Activated naive CD4-positive, alpha-beta T cell treated with anti-CD3 and anti-CD28 coated beads, Interleukin-2, amount 50 U/mL, for 16 hours (primary cell): ENCODE data around the gene SLCO3A1.

ENCODE experiments used
- DNase-seq: peaks from one replicate; pipeline ENCODE4 v3.0.0-alpha.2; 2020

Gene SLCO3A1

DNA sequence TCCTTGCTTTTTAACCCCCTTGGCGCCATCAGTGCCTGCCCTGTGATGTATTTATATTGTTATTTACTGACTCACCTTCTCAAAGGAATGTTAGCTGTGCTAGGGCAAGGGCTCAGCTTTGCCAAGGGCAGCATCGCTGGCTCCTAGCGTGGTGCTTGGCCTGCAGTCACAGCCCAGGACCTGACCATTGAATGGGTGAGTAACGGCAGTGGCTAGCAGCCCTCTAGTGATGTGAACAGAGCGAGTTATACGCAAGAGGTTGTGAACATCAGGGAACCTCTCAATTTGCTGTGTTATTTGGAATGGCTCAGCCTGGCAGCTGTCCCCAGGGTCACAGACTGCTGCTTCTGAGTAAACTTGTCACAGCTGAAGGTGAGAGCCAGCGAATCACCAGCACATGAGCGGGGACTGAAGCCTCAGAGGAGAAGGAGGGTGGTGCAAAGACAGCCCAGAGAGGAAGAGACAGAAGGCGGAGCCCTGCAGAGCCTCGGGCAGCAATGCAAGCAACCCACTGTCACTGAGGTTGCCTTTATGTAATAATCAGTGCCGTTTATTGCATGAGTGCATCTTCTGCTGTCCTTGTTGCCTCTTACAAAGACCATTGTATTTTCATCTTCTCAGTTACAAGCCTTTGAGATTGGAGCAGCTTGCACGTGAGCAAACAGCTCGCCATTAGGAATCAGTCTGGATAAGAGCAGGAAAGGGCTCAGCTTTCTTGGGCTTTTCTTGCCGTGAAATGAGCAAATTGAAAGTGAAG is 158.3 kb downstream of the SLCO3A1 start:
- DNase-seq, result no peak

DNA sequence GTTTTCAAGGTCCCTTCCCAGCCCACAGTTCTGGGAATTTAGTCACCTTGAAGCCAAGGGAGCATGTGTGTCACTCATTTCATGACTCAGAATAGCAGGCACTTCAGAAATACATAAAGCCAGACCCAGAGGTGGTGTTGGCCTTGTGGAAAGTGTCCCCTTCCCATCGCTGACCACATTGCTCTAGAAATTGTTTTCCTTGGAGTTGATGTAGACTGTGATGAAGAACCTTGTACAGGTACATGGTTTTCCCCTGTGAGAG is 158.8 kb downstream of the SLCO3A1 start:
- DNase-seq, result no peak

DNA sequence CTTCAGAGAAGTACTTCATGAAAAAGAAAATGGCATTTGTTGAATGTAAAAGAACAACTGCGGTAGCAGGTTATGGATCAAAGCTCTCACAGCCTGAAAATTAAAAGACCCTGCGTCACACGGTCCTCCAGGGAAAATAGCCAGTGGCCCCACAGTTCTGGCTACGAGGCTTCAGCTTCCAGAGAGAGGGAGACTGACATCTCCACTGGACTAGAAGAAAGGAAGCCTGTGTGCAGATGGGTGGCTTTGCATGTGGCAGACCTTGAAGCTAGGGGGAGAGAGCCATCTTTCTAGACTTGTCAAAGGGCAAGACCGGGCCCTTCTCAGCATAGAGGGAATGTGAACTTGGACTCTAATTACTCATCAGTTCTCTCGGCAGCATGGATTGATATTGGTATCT is 159.4 kb downstream of the SLCO3A1 start:
- no peak for DNase-seq

DNA sequence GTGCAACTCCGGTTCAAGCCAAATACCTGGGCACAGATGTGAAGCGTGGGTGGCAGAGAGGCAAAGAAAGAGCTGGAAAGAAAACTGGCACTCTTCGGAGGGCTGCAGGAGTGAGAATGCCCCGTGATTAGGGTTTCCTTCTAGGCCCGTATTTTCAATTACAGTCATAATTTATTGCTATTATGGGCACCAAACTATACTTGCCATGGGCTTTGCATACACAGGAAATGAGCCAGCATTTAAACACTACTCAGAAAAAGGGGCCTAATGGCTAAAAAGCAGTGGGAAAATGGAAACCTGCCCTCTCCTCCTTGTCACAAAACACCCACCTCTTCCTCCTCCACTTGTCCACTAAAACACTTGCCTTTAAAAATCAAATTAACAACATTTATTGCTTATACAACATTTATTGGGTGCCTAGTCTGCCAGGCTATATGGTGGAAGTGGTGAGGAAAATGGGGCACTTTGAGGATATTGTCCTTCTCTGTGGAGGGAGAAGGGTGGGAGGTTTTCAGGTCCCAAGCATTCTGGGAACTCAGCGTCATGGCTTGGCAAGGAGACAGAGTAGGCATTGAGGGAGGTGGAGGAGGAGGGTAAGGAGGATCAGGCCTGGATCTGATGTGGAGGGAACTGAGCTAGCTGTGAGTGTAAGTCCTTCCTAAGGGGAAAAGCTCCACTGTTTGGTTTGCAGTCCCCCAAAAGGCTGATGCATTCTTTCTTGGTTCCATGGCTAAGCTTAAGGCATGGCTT is 160.9 kb downstream of the SLCO3A1 start:
- no peak for DNase-seq

DNA sequence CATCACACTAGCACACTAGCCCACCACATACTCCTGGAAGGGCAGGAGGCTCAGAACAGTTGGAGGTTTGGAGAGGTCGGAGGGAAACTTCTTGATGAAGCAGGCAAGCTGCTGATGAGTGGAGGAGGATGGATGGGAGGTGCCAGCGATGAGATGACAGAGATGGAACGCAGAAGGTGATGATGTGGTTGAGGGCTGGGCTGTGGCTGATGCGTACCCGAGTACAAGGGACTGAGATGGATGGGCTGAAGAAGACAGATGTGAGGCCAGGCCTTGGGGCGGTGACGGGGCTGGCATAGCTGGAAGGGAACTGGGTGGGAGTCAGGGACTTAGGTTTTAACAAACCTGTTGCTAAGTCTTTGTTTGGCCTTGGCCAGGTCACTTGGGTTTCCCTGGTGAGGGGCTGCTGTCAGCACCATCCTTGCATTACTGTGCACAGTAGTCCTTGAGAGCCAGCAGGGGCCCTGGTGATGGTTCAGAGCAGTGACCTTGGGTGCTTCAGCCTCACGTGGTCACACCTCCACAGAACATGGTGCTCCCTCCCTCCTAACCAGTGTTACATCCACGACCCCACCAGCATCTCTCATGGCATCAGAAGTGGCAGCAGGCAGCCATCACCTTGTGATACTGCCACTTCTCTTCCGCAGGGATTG is 164.5 kb downstream of the SLCO3A1 start:
- DNase-seq, result no peak

DNA sequence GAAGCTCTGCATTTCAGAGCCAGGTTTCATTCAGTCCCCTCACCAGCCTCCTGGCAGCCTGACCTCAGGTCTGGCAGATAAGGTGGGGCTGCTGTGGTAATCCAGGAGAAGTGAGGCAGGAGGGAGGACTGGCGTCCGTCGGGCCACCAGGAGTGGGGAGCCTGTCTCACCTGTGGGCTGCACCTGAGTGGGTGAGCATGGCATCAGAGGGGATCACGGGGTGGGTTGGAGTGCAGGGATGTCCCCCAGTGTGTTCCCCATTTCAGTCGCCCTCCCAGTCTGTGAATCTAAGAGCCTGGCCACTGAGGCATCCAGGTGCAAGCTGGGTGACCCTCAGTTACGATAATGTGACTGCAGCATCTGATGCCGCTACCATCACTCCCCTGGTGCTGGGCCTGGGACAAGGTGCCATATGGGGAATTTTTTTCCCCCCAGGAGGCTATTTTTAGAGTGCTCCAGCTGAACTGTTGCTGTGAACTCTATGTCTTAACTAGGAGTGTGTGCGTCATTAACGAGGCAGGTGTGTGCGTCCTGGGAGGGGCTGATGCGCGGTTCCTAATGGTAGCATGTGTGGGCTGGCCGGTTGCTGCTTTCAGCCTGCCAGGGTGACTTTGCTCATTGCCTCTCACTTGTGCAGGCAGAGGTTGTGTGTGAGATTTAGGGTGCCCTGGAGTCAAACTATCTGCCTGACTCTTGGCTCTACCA is 165.2 kb downstream of the SLCO3A1 start:
- DNase-seq, result no peak

DNA sequence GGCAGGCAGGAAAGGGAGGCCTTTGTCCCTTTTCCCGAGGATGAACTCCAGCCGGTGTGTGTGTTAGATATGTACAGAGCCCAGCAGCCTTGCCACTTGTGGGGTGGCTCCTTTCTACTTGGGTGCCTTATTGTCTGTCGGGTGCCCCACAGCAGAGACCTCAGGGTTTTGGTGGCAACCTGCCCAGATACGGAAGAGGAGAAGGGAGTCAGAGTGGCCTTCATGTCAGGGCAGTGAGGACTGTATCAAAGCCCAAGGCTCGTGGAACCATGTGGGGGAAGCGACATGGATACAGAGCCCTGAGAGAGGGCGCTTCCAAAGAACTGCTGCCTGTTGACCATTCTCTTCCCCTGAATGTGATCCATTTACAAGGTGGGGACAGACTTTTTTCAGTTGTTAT is 166.2 kb downstream of the SLCO3A1 start:
- DNase-seq, result no peak

DNA sequence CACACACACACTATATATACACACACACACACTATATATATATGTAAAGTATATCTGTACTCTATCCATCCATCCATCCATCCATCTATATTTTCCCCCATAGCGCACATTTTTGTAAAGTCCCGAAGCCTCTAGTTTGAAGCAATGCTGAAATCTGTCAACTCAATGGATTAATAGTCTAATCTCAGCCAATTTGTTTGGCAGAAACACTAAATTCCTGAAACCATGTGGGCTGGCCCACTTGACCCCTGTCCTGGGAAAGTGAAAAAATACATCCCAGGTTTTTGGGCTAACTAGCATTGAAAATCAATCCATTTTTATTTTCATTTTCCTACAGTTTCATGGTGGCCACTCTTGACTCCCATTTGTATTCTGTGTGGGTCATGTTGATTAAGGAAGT is 166.7 kb downstream of the SLCO3A1 start:
- DNase-seq, result no peak

DNA sequence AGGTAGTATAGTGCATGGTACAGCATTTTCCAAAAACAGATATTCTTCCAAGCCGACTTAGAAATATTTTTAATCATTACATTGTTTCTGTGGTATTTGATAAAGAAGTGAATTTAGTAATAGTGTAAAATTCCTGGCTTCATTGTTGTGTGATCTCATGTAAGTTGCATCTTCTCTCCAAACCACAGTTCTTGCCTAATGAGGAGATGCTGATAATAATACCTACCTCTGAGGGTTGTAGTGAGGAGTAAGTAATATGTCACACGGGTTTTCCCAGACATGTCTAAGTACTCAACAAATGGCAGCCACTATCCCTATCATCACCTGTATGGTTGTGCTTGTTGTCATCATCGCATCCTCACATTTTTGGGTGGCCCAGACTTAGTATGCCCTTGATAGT is 167.3 kb downstream of the SLCO3A1 start:
- DNase-seq, result no peak

DNA sequence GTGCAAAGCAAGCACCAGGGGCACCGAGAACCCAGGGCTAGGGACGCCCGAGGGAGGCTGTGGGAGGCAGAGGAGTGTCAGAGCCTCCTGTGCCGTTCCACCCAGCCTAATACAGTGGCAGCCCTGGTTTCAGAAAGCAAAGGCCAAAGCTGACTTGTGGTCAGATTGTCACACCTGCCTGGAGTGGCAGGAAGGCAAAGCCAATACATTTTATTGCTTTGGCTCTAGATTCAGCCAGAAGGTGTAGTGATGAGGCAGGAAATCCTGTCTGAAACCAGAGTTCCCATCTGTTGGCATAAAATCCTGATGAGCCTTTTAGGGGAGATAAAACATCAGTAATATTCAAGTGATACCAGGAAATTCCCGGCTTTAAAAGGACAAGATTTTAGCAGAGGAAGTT is 168.3 kb downstream of the SLCO3A1 start:
- DNase-seq, result no peak

DNA sequence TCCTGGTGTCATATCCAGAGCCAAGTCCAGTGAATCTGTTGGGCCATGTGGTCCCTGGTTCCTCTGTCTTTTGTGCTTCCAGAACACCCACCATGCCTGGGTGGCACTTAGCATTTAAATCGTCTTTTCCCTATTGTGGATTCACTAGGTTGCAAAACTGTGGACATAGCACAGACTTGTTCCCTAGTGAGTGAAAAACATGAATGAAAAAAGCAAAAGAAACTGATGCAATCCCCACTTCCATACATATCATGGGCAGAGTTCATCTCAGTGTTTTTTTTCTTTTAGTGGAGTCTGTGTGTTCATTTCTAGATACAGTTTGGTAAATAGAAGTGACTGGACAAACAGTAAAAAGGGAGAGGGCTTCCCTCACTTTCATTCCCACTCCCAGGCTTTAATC is 170.5 kb downstream of the SLCO3A1 start:
- DNase-seq, result no peak

DNA sequence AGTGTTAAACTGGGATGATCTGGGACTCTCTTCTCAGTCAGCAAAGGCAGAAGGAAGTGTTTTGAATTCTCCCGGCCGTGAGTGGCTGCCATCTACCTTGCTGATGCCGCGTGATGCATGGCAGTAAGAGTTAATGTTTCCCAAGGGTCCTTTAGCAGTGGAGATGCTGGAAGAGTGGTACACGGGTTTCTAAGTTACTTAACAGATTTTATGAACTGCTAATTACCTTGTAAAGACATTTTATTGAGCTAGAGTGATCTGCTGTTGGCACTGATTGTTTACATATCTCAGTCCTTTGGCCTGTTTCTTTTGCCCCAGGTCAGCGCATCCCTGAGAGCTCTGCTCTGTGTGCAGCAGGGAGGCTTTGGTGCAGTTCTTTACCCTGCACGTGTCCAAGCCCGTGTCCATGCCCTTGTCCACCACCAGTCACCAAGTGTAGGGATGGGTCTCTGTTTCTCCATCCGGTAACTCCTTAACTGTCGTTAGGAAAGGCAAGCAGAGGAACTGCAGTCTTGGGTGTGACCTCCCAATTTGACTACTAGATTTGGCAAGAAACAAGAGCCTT is 172.3 kb downstream of the SLCO3A1 start:
- DNase-seq, result no peak

DNA sequence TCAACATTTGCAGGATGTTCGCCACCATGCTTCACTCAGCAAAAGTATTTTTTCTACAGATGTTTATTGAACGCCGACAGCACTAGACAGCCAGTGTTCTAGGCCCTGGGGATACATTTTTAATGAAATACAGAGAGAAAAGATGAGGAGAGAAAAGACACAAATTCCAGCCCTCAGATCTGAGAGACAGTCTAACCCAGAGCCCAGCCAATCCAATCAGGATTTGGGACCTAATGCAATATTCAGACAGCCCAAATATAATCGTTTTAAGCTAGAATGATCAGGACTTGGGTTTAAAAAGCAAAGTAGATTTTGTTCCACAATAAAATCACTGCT is 174.8 kb downstream of the SLCO3A1 start:
- no peak for DNase-seq

DNA sequence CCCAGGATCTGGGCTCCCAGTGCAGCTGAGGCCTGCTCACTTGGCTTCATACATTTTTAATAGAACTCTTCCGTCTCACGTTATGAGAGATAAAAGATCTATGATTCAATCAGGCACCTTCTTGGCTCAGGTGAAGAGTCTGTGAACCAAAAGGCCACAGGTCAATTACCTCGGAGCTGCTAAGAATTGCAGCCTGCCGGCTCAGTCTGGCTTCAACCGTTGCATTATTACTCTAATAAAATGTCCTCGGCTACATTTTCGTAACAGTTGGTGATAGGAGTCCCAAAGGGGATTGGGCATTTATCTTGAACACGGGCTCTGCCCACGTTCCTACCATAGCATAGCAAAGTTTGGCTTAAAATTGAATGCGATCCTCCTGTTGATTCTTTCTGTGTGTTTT is 176.3 kb downstream of the SLCO3A1 start:
- DNase-seq, result no peak

DNA sequence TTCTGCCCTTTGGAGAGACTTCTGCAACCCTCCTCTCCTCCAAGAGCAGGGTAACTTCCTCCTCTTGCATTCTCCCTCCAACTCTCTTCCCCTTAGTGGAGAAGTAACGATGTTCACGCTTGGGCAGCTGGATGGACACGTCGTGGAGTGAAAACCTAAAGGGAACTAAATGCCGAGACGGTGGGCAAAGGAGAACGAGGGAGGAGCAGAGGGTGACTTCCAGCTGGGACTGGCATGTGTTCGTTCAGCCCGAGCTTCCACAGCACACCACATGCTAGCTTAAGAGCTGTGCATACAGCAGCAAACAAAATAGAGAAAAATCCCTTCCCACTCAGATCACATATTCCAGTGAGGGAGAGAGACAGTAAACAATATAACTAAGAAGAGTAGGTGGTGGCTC is 179.8 kb downstream of the SLCO3A1 start:
- DNase-seq, result no peak

DNA sequence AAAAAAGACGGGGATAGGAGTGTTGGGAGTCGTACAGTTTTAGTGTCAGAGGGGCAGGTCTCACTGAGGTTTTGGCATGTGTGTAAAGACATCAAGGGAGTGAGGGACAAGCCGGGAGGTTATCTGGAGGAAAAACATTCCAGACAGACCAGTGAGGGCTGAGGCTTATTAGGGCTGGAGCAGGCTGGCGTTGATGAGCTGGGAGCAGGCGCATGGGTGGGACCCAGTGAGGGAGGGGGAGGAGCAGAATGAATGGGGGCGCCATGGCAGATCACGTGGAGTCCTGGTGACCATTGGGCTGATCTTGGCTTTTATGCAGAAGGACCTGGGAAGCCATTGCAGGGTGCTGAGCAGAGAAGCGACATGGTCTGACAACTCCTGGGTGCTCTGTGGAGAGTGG is 180.2 kb downstream of the SLCO3A1 start:
- no peak for DNase-seq

DNA sequence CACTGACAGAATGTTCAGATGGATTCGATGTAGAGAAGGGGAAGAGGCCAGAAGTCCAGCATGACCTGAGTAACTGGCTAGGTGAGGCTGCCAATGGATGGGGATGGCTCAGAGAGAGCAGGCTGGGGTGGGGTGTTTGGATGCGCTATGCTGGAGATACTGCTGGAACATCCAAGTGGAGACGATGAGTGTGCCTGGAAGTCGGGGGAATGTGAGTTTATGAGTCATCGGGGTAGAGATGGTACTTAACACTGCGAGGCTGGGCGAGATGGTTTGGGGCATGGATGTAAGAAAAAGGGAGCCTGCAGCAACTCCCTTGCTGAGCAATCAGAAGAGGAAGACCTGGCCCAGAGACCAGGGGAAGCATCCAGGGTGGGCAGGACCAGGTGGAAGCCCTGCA is 180.7 kb downstream of the SLCO3A1 start:
- no peak for DNase-seq

DNA sequence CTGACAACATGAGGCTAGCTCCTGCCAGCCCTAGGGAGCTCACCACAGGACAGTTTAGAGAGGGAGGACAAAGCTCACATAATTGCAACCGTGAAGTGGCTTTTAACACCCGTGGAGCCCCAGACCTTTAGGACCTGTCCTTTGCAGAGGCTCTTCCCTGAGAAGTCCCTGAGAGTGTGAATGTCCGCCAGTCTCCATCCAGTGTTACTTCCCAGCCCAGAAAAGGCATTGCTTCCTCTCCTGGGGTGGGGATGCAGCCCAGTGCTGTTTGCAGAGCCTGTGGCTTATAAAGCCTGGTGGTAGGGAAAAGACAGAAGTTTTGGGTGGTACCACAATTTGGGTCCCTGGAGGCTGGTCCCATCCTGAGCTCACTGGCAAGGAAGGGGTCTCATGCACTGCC is 182.0 kb downstream of the SLCO3A1 start:
- no peak for DNase-seq

DNA sequence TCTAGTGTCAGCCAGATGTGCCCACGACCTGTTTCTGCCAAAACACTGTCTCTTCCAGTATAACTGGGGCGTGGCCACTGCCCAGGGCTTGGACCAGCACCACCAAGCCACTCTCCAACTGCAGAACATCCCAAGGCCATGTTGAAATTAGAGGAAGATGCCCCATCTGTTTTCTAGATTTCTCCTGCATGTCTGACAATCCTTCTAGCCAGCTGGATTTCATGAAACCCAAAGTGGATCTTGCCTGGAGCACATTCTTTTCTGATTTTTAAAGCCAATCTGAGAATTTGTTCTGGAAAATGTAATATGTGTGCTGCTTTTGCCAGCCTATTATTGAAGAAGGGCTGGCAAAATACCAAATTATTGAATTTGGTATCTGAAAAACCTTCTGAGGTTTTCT is 182.5 kb downstream of the SLCO3A1 start:
- DNase-seq, result no peak

DNA sequence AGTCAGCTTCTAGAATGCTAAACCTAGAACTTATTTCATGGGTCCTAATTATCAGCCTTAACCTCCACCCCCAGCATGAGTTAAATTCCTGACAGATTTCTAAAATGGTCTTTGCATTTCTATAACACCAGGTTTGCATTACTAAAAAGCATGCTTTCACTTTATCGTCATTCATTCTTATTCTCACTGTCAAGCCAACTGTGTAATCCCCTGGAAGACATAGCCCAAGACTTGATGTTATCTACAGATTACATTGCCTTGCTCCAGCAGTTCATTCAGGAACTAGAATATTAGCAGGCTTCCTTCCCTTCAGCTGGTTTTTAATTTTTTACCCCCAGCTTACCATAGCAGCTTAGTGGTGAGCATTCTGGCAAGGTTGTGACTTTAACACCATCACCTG is 184.0 kb downstream of the SLCO3A1 start:
- DNase-seq, result no peak

DNA sequence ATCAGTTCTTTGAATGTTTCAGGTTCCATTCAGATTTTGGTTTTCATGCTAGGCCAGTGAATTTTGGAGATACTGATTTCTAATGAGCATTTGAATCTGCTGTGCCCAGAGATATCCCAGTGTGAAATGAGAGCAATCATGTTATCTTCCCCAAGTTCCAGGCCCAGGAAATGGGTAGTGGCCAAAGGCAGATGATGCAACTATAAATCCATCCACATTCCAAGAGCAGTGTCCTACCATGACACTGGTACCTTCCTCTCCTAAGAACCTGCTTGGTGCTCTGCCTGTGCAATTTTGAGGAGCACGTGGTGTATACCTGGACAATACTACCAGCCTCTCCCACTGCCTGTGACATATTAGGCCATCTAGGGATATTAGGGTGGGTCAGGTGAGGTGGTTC is 186.8 kb downstream of the SLCO3A1 start:
- no peak for DNase-seq

DNA sequence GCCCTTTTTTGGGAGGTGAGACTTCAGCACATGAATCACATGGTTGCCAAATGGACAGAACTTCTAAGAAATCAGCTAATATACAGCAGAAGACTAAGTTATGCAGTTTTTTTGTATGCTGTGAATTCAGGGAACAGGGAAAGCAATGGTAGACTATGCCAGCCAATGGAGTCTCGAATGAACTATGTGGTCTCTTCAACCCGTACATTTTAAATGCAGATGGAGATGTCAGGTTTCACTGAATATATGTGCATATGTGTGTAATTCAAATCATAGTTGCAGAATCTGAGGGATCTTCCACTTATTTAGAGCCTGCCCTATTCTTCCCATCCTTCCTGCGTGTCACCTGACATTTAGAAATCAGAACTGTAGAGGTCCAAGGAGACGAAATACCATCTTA is 187.9 kb downstream of the SLCO3A1 start:
- no peak for DNase-seq

DNA sequence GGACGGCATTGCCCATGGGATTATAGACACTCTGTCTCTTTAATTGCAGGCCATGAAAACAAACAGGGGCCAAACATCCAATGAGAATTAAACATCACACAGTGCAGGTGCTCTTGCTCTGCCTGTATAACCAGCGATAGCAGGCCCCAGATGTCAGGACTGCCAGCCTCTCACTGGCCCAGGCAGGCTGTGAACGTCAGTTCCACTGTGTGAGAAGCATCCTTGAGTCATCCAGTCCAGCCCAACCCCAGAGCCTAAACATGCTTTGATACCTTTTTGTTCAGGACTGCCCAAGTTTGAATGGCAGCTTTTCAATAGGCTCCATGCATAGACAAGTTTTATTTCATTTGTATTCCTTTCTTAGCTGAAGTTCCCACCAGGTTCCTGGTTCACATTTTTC is 189.8 kb downstream of the SLCO3A1 start:
- DNase-seq, result no peak
